MM.1S (cell line): ENCODE results near the gene QSOX1.

Experiments used
- CTCF ChIP-seq: fragments of 300-600 bp; sonication (generic); IDR thresholded peaks from 2 replicates; pipeline ENCODE4 v1.5.1; 2016; ENCODE audit warnings: antibody characterized with exemption, low read length, mixed read lengths
- EZH2 ChIP-seq: fragments of 300-600 bp; sonication (generic); optimal IDR thresholded peaks from 2 replicates; pipeline ENCODE3; 2017; ENCODE audit warnings: low read depth, mild to moderate bottlenecking, antibody characterized with exemption, low read length, mixed read lengths

- no peak for TF ChIP-seq CTCF
- TF ChIP-seq EZH2, result no peak
These were observed 41.2 kb downstream of the QSOX1 start for GRCh38 chr1:180195916-180196315.
